Liver (tissue), 9 donors: ENCODE data around the gene TH. TPM values are rescaled to one million over a fixed set of nuclear protein-coding genes. Genes with fewer than 3 reads are reported as not detected.

Source experiments
- DNase-seq: peaks from one replicate; pipeline ENCODE4 v3.0.0-alpha.2; 2017; ENCODE audit warnings: low spot score
- H3K27ac ChIP-seq, 2 donors: one replicate each; pipeline ENCODE4 v1.7.0; 2013; ENCODE audit warnings: inconsistent platforms in 2 of 2, low read length in 2 of 2, control low read depth in 1 of 2, low read depth in 1 of 2, mild to moderate bottlenecking in 1 of 2
- H3K27me3 ChIP-seq, 4 donors: one replicate each; pipeline versions ENCODE4 v1.6.1 to v1.7.0; 2013; ENCODE audit warnings: low read length in 3 of 4, inconsistent platforms in 1 of 4, mild to moderate bottlenecking in 1 of 4, moderate library complexity in 1 of 4; ENCODE audit not compliant: control insufficient read depth in 4 of 4, insufficient read depth in 4 of 4
- H3K36me3 ChIP-seq, 4 donors: one replicate each; pipeline versions ENCODE4 v1.6.1 to v1.7.0; 2013; ENCODE audit warnings: low read length in 3 of 4, mild to moderate bottlenecking in 3 of 4, low read depth in 1 of 4, moderate library complexity in 1 of 4; ENCODE audit not compliant: control insufficient read depth in 4 of 4, insufficient read depth in 3 of 4
- H3K4me1 ChIP-seq, 4 donors: one replicate each; pipeline versions ENCODE4 v1.6.1 to v1.7.0; 2013; ENCODE audit warnings: low read length in 3 of 4, mild to moderate bottlenecking in 3 of 4, moderate library complexity in 1 of 4; ENCODE audit not compliant: control insufficient read depth in 4 of 4, insufficient read depth in 4 of 4
- H3K4me3 ChIP-seq, 3 donors: one replicate each; pipeline versions ENCODE4 v1.6.1 to v1.7.0; 2013; ENCODE audit warnings: low read length in 3 of 3, control low read depth in 1 of 3, low read depth in 1 of 3, mild to moderate bottlenecking in 1 of 3
- H3K9ac ChIP-seq, 2 donors: one replicate each; pipeline ENCODE4 v1.7.0; 2013; ENCODE audit warnings: low read length in 2 of 2, mild to moderate bottlenecking in 2 of 2, moderate library complexity in 2 of 2, control low read depth in 1 of 2, low read depth in 1 of 2
- H3K9me3 ChIP-seq, 4 donors: one replicate each; pipeline versions ENCODE4 v1.6.1 to v1.7.0; 2013; ENCODE audit warnings: low read length in 3 of 4; ENCODE audit not compliant: control insufficient read depth in 4 of 4
- ATF3 ChIP-seq: IDR thresholded peaks from 2 replicates; pipeline ENCODE4 v1.6.1; 2016; ENCODE audit warnings: antibody characterized with exemption
- CTCF ChIP-seq: fragments of 150-350 bp; IDR thresholded peaks from 2 replicates; pipeline ENCODE4 v1.5.1; 2017; ENCODE audit warnings: improper control_type of control experiment, low read depth, low read length; ENCODE audit not compliant: missing input control
- EGR1 ChIP-seq, 2 donors: IDR thresholded peaks; 2 replicates each; pipeline ENCODE4 v1.6.1; 2016 to 2018; ENCODE audit warnings: antibody characterized with exemption in 2 of 2, low read depth in 2 of 2
- HNF4A ChIP-seq, 2 donors: conservative IDR thresholded peaks; 2 replicates each; pipeline ENCODE4 v1.6.1; 2016; ENCODE audit warnings: antibody characterized with exemption in 2 of 2, mild to moderate bottlenecking in 2 of 2
- MAX ChIP-seq: IDR thresholded peaks from 2 replicates; pipeline ENCODE4 v1.6.1; 2016; ENCODE audit warnings: antibody characterized with exemption
- NR2F2 ChIP-seq: IDR thresholded peaks from 2 replicates; pipeline ENCODE4 v1.6.1; 2016; ENCODE audit warnings: antibody characterized with exemption
- RAD21 ChIP-seq, 2 donors: IDR thresholded peaks; 2 replicates each; pipeline ENCODE4 v1.6.1; 2016; ENCODE audit warnings: antibody characterized with exemption in 2 of 2, mild to moderate bottlenecking in 2 of 2
- RXRA ChIP-seq, 2 donors: IDR thresholded peaks; 2 replicates each; pipeline ENCODE4 v1.6.1; 2017 to 2018; ENCODE audit warnings: antibody characterized with exemption in 2 of 2, mild to moderate bottlenecking in 1 of 2
- SP1 ChIP-seq: IDR thresholded peaks from 2 replicates; pipeline ENCODE4 v1.6.1; 2018; ENCODE audit warnings: antibody characterized with exemption, mild to moderate bottlenecking
- TAF1 ChIP-seq: conservative IDR thresholded peaks from 2 replicates; pipeline ENCODE4 v1.6.1; 2016; ENCODE audit warnings: antibody characterized with exemption, mild to moderate bottlenecking
- ZBTB33 ChIP-seq: IDR thresholded peaks from 2 replicates; pipeline ENCODE4 v1.6.1; 2016; ENCODE audit warnings: antibody characterized with exemption
- WGBS: extraction: QIAGEN DNeasy Blood & Tissue Kit; methylation state at CpG from one replicate; pipeline ENCODE4 v1.1.7; 2013; 5-methylcytosine and 5-hydroxymethylcytosine counted together
- polyA plus RNA-seq, 2 donors: library from polyadenylated mRNA; stranded (reverse) in 1 of 2; unstranded in 1 of 2; fragments of 200-250 nt in 1 of 2; fragments of >200 nt in 1 of 2; fragmentation: Nextera tagmentation in 1 of 2; extraction: Ambion mirVana in 1 of 2; gene quantifications; one replicate each; pipeline versions ENCODE4 v1.2.1 to v1.2.3, GENCODE V29; 2013 to 2015
- total RNA-seq, 2 donors: library from RNA; depleted of rRNA; stranded (reverse); fragments of >200 nt; gene quantifications; one replicate each; pipeline ENCODE4 v1.2.3, GENCODE V29; 2014
- donor health status: healthy.
- donor health status: healthy.
- donor health status: healthy.
- donor health status: healthy.
- donor health status: healthy.

Gene TH
- total and polyA plus RNA-seq, 4 donors: 0.13 to 0.24 TPM; not detected in 2

GRCh38 chr11:2128130-2128510 is 43.5 kb downstream of the TH start:
- DNase-seq: no peak
- Histone ChIP-seq H3K4me1 (peaks cover 0 to 9% (median 6%) of the 10 kb centered on the region in 4 donors), H3K27ac (no peak overlapping the region), H3K4me3 (no peak overlapping the region), H3K36me3 (peaks cover 5 to 18% (median 16%) of the 10 kb centered on the region in 4 donors), H3K9ac (no peak overlapping the region), H3K27me3 (no peaks in the 10 kb centered on the region), H3K9me3 (no peaks in the 10 kb centered on the region)
- no peak for TF ChIP-seq RAD21 (IDR thresholded peaks at IDR 0.05)
- 67% methylated on average over 7 of the region's 7 CpGs for WGBS

- H3K4me1 ChIP-seq: peaks cover 2 to 8% (median 6%) of the 10 kb centered on the region in 4 donors
- DNase-seq: no peak
Measured at GRCh38 chr11:2127482-2128129, 44.0 kb downstream of the TH start.

More at GRCh38 chr11:2127482-2128129, 44.0 kb downstream of the TH start:
- Histone ChIP-seq H3K9me3 (no peaks in the 10 kb centered on the region), H3K4me3 (no peak overlapping the region), H3K36me3 (peaks cover 5 to 14% (median 13%) of the 10 kb centered on the region in 4 donors), H3K27ac (no peak overlapping the region), H3K9ac (no peak overlapping the region), H3K27me3 (no peaks in the 10 kb centered on the region)
- no peak for TF ChIP-seq RXRA (IDR thresholded peaks at IDR 0.05)
- no peak for TF ChIP-seq ZBTB33
- TF ChIP-seq RAD21 (IDR thresholded peaks at IDR 0.05): no peak
- TF ChIP-seq CTCF: no peak
- no peak for TF ChIP-seq MAX
- no peak for TF ChIP-seq TAF1
- TF ChIP-seq SP1: no peak
- TF ChIP-seq NR2F2: no peak
- no peak for TF ChIP-seq ATF3
- TF ChIP-seq EGR1 (IDR thresholded peaks at IDR 0.05; ENCODE audit: low read depth in 2 of 2): no peak
- no peak for TF ChIP-seq HNF4A (conservative IDR thresholded peaks at IDR 0.05)
- WGBS: 60% methylated on average over 8 of the region's 8 CpGs
